K562 (cell line): ENCODE measurements around the gene F13B. TPM values are rescaled to one million over a fixed set of nuclear protein-coding genes. Genes with fewer than 3 reads are reported as not detected.

Source experiments
- ATAC-seq: fragments of 200-7000 bp; cut with Tn5 transposase; 3 replicates; pipeline ENCODE4 v1.9.1; 2020; ENCODE audit warnings: moderate library complexity
- BruUV-seq: library from RNA; stranded (reverse); fragments of 400-500 nt; replicated peaks from 2 replicates; lab custom pipeline; 2021; lab: Mats Ljungman, UMichigan
- CTCF ChIA-PET: fragments of 300-600 bp; formaldehyde crosslinking; extraction: SDS; loops from one replicate; lab custom pipeline; 2021; ENCODE audit warnings: low intra/inter-chr PET ratio; lab: Yijun Ruan, JAX
- POLR2A ChIA-PET: fragments of 300-600, 350-650 bp; sonication (Branson Sonifier 250); formaldehyde crosslinking; extraction: SDS; loops from one replicate; lab custom pipeline; 2021; ENCODE audit warnings: antibody characterized with exemption, inconsistent platforms; lab: Yijun Ruan, JAX
- DNase-seq, 4 experiments: peaks; one replicate each; pipeline versions ENCODE4 v3.0.0 to v3.0.0-alpha.2; 2011 to 2018; ENCODE audit warnings: low spot score in 3 of 4, mixed read lengths in 3 of 4; ENCODE audit errors: extremely low read depth in 1 of 4
- FAIRE-seq: peaks from 2 replicates; lab custom pipeline; 2011; peaks lifted over from hg19 to GRCh38; lab: Jason Lieb, UNC
- H2AFZ ChIP-seq: 2 replicates; pipeline ENCODE4 v1.6.0; 2011; ENCODE audit warnings: low read depth, low read length, control low read depth, inconsistent platforms
- H3K27ac ChIP-seq: fragments of 200-600 bp; 3 replicates; pipeline ENCODE4 v1.8.0; 2011; ENCODE audit warnings: low read depth, mild to moderate bottlenecking, control low read depth, inconsistent platforms, low read length, moderate library complexity, mixed read lengths; ENCODE audit errors: extremely low read depth
- H3K27me3 ChIP-seq, 2 experiments: fragments of 300-600 bp in 1 of 2; 2 replicates in 1 of 2; 3 replicates in 1 of 2; pipeline versions ENCODE4 v1.6.0 to v1.8.0; 2011; ENCODE audit warnings: inconsistent platforms in 2 of 2, low read length in 2 of 2, mild to moderate bottlenecking in 1 of 2, mixed read lengths in 1 of 2, moderate library complexity in 1 of 2; ENCODE audit not compliant: control insufficient read depth in 2 of 2, insufficient read depth in 2 of 2
- H3K36me3 ChIP-seq: fragments of 300-600 bp; 3 replicates; pipeline ENCODE4 v1.8.0; 2011; ENCODE audit warnings: mild to moderate bottlenecking, low read length, inconsistent platforms; ENCODE audit not compliant: control insufficient read depth, insufficient read depth
- H3K4me1 ChIP-seq, 2 experiments: fragments of 200-600 bp in 1 of 2; replicated peaks in 1 of 2; 2 replicates in 1 of 2; 3 replicates in 1 of 2; pipeline versions ENCODE4 v1.5.1 to v1.8.0; 2011; ENCODE audit warnings: inconsistent platforms in 2 of 2, low read length in 2 of 2, mild to moderate bottlenecking in 1 of 2, mixed read lengths in 1 of 2, moderate library complexity in 1 of 2; ENCODE audit not compliant: control insufficient read depth in 2 of 2, insufficient read depth in 2 of 2
- H3K4me2 ChIP-seq: 2 replicates; pipeline ENCODE4 v1.6.1; 2011; ENCODE audit warnings: low read length, control low read depth, inconsistent platforms, mixed read lengths; ENCODE audit not compliant: insufficient read depth
- H3K4me3 ChIP-seq: fragments of 200-600 bp; sonication (generic), shearing (Covaris generic); 2 replicates; pipeline ENCODE4 v1.5.1; 2016; ENCODE audit warnings: control low read depth, inconsistent platforms
- H3K79me2 ChIP-seq: fragments of 200-600 bp; 3 replicates; pipeline ENCODE4 v1.8.0; 2011; ENCODE audit warnings: low read length, inconsistent platforms; ENCODE audit not compliant: control insufficient read depth, insufficient read depth
- H3K9ac ChIP-seq, 2 experiments: 2 replicates each; pipeline versions ENCODE4 v1.6.0 to v1.6.1; 2011; ENCODE audit warnings: low read depth in 2 of 2, low read length in 2 of 2, control low read depth in 1 of 2, inconsistent platforms in 1 of 2, mild to moderate bottlenecking in 1 of 2, mixed read lengths in 1 of 2; ENCODE audit not compliant: insufficient read depth in 1 of 2
- H3K9me1 ChIP-seq: one replicate; pipeline ENCODE4 v1.6.0; 2011; ENCODE audit warnings: inconsistent platforms, mild to moderate bottlenecking, low read length, moderate library complexity; ENCODE audit not compliant: control insufficient read depth, insufficient read depth
- H3K9me3 ChIP-seq: replicated peaks from 2 replicates; pipeline ENCODE4 v1.5.1; 2011; ENCODE audit warnings: low read depth, low read length, inconsistent platforms; ENCODE audit not compliant: control insufficient read depth, insufficient read depth
- H4K20me1 ChIP-seq: replicated peaks from 2 replicates; pipeline ENCODE4 v1.6.1; 2011; ENCODE audit warnings: low read length, inconsistent platforms, mixed read lengths; ENCODE audit not compliant: control insufficient read depth, insufficient read depth
- CEBPG ChIP-seq, 3 experiments: fragments of 200-800 bp in 1 of 3; sonication (Bioruptor generic) in 1 of 3; sonication (generic) in 1 of 3; formaldehyde crosslinking in 1 of 3; IDR thresholded peaks in 2 of 3; conservative IDR thresholded peaks in 1 of 3; 2 replicates each; pipeline versions ENCODE4 v1.6.1 to v1.8.0; 2016 to 2022; ENCODE audit warnings: missing compliant biosample characterization in 2 of 3, missing genetic modification characterization in 2 of 3, mild to moderate bottlenecking in 1 of 3, missing genetic modification reagents in 1 of 3
- FOXA3 ChIP-seq, 2 experiments: fragments of 450-650 bp in 1 of 2; sonication (generic) in 1 of 2; formaldehyde crosslinking; IDR thresholded peaks in 1 of 2; conservative IDR thresholded peaks in 1 of 2; 2 replicates each; pipeline versions ENCODE4 v1.4.0 to v1.8.0; 2020 to 2022; ENCODE audit warnings: mild to moderate bottlenecking in 2 of 2, missing genetic modification reagents in 1 of 2
- JUN ChIP-seq, 2 experiments: sonication (generic) in 1 of 2; formaldehyde crosslinking in 1 of 2; IDR thresholded peaks; 2 replicates each; pipeline versions ENCODE4 v1.6.1 to v1.8.0; 2012 to 2022; ENCODE audit warnings: borderline replicate concordance in 2 of 2, mild to moderate bottlenecking in 2 of 2, improper control_type of control experiment in 1 of 2, low read depth in 1 of 2, low read length in 1 of 2, missing genetic modification reagents in 1 of 2
- MEIS2 ChIP-seq: fragments of 450-650 bp; IDR thresholded peaks from 2 replicates; pipeline ENCODE4 v1.6.1; 2014; ENCODE audit warnings: mild to moderate bottlenecking; ENCODE audit not compliant: partially characterized antibody
- SMARCE1 ChIP-seq: fragments of 450-650 bp; IDR thresholded peaks from 2 replicates; pipeline ENCODE4 v1.7.1; 2016; ENCODE audit warnings: mild to moderate bottlenecking
- SPI1 ChIP-seq: IDR thresholded peaks from 2 replicates; pipeline ENCODE4 v1.6.1; 2011; ENCODE audit warnings: low read depth, low read length, control low read depth, borderline replicate concordance
- ZHX1 ChIP-seq: fragments of 150-350 bp; conservative IDR thresholded peaks from 2 replicates; pipeline ENCODE4 v1.6.1; 2014; ENCODE audit warnings: low read length
- whole genome bisulfite sequencing: fragments of 100-300 bp; shearing (Covaris generic); methylation state at CpG from one replicate; pipeline ENCODE4 v1.1.6; 2016; ENCODE audit warnings: low coverage, mixed read lengths; ENCODE audit not compliant: insufficient coverage; ENCODE audit errors: missing lambda C conversion rate; 5-methylcytosine and 5-hydroxymethylcytosine counted together
- in situ Hi-C: fragments of 300-500 bp; cut with MboI; formaldehyde crosslinking; loops from 4 replicates; pipeline ENCODE4 v1.15.0; 2018; ENCODE audit warnings: inconsistent platforms, mixed read lengths
- intact Hi-C: fragments of 100-400 bp; cut with micrococcal nuclease; formaldehyde crosslinking; loops from 2 replicates; pipeline ENCODE4 v1.14.2; 2022
- polyA plus RNA-seq, 8 experiments: library from polyadenylated mRNA; depleted of rRNA in 4 of 8; stranded (reverse) in 5 of 8; unstranded in 3 of 8; fragments of >200 nt; fragmentation: Nextera tagmentation in 2 of 8; fragmentation: Illumina TruSeq in 1 of 8; extraction: Ambion mirVana in 2 of 8; extraction: Trizol in 1 of 8; gene quantifications; 2 replicates each; pipeline versions ENCODE4 v1.2.1 to v1.2.3, GENCODE V29; 2011 to 2014; ENCODE audit warnings: inconsistent platforms in 1 of 8, missing spikeins in 1 of 8
- total RNA-seq, 7 experiments: library from RNA; depleted of rRNA in 6 of 7; stranded (reverse); fragments of >200 nt in 6 of 7; fragmentation: Illumina TruSeq in 2 of 7; extraction: Trizol in 2 of 7; gene quantifications; 2 replicates each; pipeline versions ENCODE4 v1.2.1 to v1.2.3, GENCODE V29; 2011 to 2021; ENCODE audit warnings: low replicate concordance in 1 of 7

Gene F13B
- total and polyA plus RNA-seq, 9 of the 15 experiments (the other 6 are each of a cell fraction or from before 2014, with no cell fraction given) = not detected

- TF ChIP-seq SPI1 (peak; percentile 50; the same call in 1 of the 2 replicates), MEIS2 (peak; percentile 5), CEBPG (CRISPR knock-in tag; IDR thresholded peaks at IDR 0.05) (no peak), CEBPG (tag; conservative IDR thresholded peaks at IDR 0.05 in 1 of 2, IDR thresholded peaks at IDR 0.05 in 1 of 2) (peak in 1 of 2 experiments; percentile 30; a peak in 1 of 4 replicates), JUN (IDR thresholded peaks at IDR 0.05; ENCODE audit: borderline replicate concordance, low read depth, low read length) (no peak), JUN (CRISPR knock-in tag; IDR thresholded peaks at IDR 0.05; ENCODE audit: borderline replicate concordance) (no peak), FOXA3 (CRISPR knock-in tag; conservative IDR thresholded peaks at IDR 0.05 in 1 of 2, IDR thresholded peaks at IDR 0.05 in 1 of 2) (peak in 1 of 2 experiments; percentile 83; a peak in 2 of 4 replicates), ZHX1 (no peak), SMARCE1 (peak; percentile 74; the same call in 1 of the 2 replicates)
- Histone ChIP-seq H3K27me3 (no peaks in the 10 kb centered on the region), H3K9me3 (no peaks in the 10 kb centered on the region; the same call in 1 of the 2 replicates), H4K20me1 (no peaks in the 10 kb centered on the region), H3K79me2 (no peaks in the 10 kb centered on the region), H2AFZ (no peak overlapping the region), H3K27ac (no peak overlapping the region), H3K9me1 (no peaks in the 10 kb centered on the region), H3K9ac (no peak overlapping the region), H3K4me2 (no peak overlapping the region), H3K36me3 (no peaks in the 10 kb centered on the region), H3K4me1 (no peaks in the 10 kb centered on the region), H3K4me3 (no peak overlapping the region)
- intact Hi-C loops = no loop called here
- no peak for FAIRE-seq
- in situ Hi-C loops = no loop called here
- BruUV-seq = no TSS peak
- DNase-seq = no peak
- ChIA-PET POLR2A (no interaction called here), CTCF (no interaction called here)
- no peak for ATAC-seq
- WGBS = 0% methylated on average over 1 of the region's 1 CpG
Observed at GRCh38 chr1:197073978-197074377, 6.9 kb upstream of the F13B start.
